ENCODE measurements around the gene ENTR1.

The ENTR1 gene

GRCh38 chr9:136354592-136355085 is 55.8 kb downstream of the ENTR1 start:
- Histone ChIP-seq H3K27ac (no peak overlapping the region), H3K36me3 (replicated peaks) (peaks cover 12% of the 10 kb centered on the region), H3K27me3 (replicated peaks) (no peaks in the 10 kb centered on the region), H3K4me3 (ENCODE audit: low read depth, low read length) (no peak overlapping the region)
- in situ Hi-C loops (cut with HindIII; ENCODE audit: low pct_ligation_motif_present, low sequenced_read_pairs), result no loop called here
- DNase-seq, result no peak
- TF ChIP-seq CTCF (IDR thresholded peaks at IDR 0.05; ENCODE audit: low read depth, low read length, missing control alignments), result no peak

- in situ Hi-C loops (cut with HindIII; ENCODE audit: low pct_ligation_motif_present, low sequenced_read_pairs), result no loop called here
- no peak overlapping the region for H3K27ac ChIP-seq
- peaks cover 12% of the 10 kb centered on the region for H3K36me3 ChIP-seq (replicated peaks)
- no peak for DNase-seq
- no peak for TF ChIP-seq CTCF (IDR thresholded peaks at IDR 0.05; ENCODE audit: low read depth, low read length, missing control alignments)
- no peaks in the 10 kb centered on the region for H3K27me3 ChIP-seq (replicated peaks)
- H3K4me3 ChIP-seq (ENCODE audit: low read depth, low read length), result no peak overlapping the region
These were observed 56.5 kb downstream of the ENTR1 start for GRCh38 chr9:136353757-136354488.

GRCh38 chr9:136353088-136353487 is 57.3 kb downstream of the ENTR1 start:
- TF ChIP-seq CTCF (IDR thresholded peaks at IDR 0.05; ENCODE audit: low read depth, low read length, missing control alignments), result no peak
- H3K36me3 ChIP-seq (replicated peaks), result peaks cover 9% of the 10 kb centered on the region
- DNase-seq, result no peak
- in situ Hi-C loops (cut with HindIII; ENCODE audit: low pct_ligation_motif_present, low sequenced_read_pairs), result no loop called here
- H3K4me3 ChIP-seq (ENCODE audit: low read depth, low read length), result no peak overlapping the region
- no peaks in the 10 kb centered on the region for H3K27me3 ChIP-seq (replicated peaks)
- no peak overlapping the region for H3K27ac ChIP-seq

GRCh38 chr9:136352682-136353081 is 57.7 kb downstream of the ENTR1 start:
- in situ Hi-C loops (cut with HindIII; ENCODE audit: low pct_ligation_motif_present, low sequenced_read_pairs), result no loop called here
- Histone ChIP-seq H3K36me3 (replicated peaks) (peaks cover 6% of the 10 kb centered on the region), H3K4me3 (ENCODE audit: low read depth, low read length) (no peak overlapping the region), H3K27me3 (replicated peaks) (no peaks in the 10 kb centered on the region), H3K27ac (no peak overlapping the region)
- DNase-seq, result no peak
- no peak for TF ChIP-seq CTCF (IDR thresholded peaks at IDR 0.05; ENCODE audit: low read depth, low read length, missing control alignments)

All from brain microvascular endothelial cell (primary cell).